EH (cell line): ENCODE results near the gene AGR3.

ENCODE experiments used
- DNase-seq: peaks from one replicate; pipeline ENCODE4 v3.0.0-alpha.2; 2015; ENCODE audit warnings: low read depth

Gene AGR3

GRCh38 chr7:16881844-16882243 is at the start of gene AGR3:
AGR3 (minus strand) TSS chr7:16881983; CDS start chr7:16878618, 3,365 bp downstream.
- no peak for DNase-seq

- DNase-seq = no peak
Measured at GRCh38 chr7:16930946-16931345, 49.2 kb upstream of the AGR3 start.

- no peak for DNase-seq
Measured at GRCh38 chr7:16929146-16929762, 47.5 kb upstream of the AGR3 start.

- no peak for DNase-seq
Measured at GRCh38 chr7:16926861-16927260, 45.1 kb upstream of the AGR3 start.

GRCh38 chr7:16926283-16926682 is 44.5 kb upstream of the AGR3 start:
- DNase-seq = peak; percentile 70

- no peak for DNase-seq
Measured at GRCh38 chr7:16925609-16926008, 43.8 kb upstream of the AGR3 start.

- DNase-seq = no peak
Measured at GRCh38 chr7:16923019-16923418, 41.2 kb upstream of the AGR3 start.

GRCh38 chr7:16921644-16922257 is 40.0 kb upstream of the AGR3 start:
- peak; percentile 45 for DNase-seq

- no peak for DNase-seq
Measured at GRCh38 chr7:16921151-16921550, 39.4 kb upstream of the AGR3 start.

- DNase-seq = no peak
Measured at GRCh38 chr7:16919440-16919839, 37.7 kb upstream of the AGR3 start.

- DNase-seq = peak; percentile 54
Measured at GRCh38 chr7:16918288-16918895, 36.6 kb upstream of the AGR3 start.

GRCh38 chr7:16916738-16917137 is 35.0 kb upstream of the AGR3 start:
- no peak for DNase-seq

GRCh38 chr7:16916105-16916639 is 34.4 kb upstream of the AGR3 start:
- DNase-seq = peak; percentile 89

- DNase-seq = peak; percentile 94
Measured at GRCh38 chr7:16915405-16915804, 33.6 kb upstream of the AGR3 start.

- no peak for DNase-seq
Measured at GRCh38 chr7:16914771-16915170, 33.0 kb upstream of the AGR3 start.

GRCh38 chr7:16913643-16914042 is 31.9 kb upstream of the AGR3 start:
- DNase-seq = no peak

GRCh38 chr7:16912540-16912939 is 30.8 kb upstream of the AGR3 start:
- no peak for DNase-seq

- DNase-seq = no peak
Measured at GRCh38 chr7:16908561-16908960, 26.8 kb upstream of the AGR3 start.

GRCh38 chr7:16905300-16906044 is 23.7 kb upstream of the AGR3 start:
- DNase-seq = peak; percentile 82

- peak; percentile 43 for DNase-seq
Measured at GRCh38 chr7:16904076-16904475, 22.3 kb upstream of the AGR3 start.

GRCh38 chr7:16900209-16900768 is 18.5 kb upstream of the AGR3 start:
- DNase-seq = no peak
